ENCODE measurements around the gene CLIP1.

DNA sequence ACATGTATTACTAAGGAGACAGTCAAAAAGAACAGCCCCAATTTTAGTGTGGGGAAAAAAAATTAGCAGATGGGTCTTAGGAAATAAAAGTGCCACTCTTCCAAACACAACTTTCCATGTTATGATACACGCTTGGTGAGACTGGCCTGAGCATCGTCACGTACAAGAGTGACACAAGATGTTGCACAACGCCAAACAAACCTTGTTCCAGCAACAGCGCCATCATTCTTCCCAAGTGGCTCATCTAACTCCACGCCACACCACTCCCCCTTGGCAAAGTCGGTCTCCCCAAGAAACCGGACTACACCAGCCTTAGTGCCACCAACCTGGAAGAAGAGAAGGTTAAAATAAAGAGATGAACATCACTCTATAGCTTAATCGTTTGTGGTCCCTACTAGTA is 58.7 kb downstream of the CLIP1 start:
- TF ChIP-seq POLR2A (IDR thresholded peaks at IDR 0.05): no peak
- TF ChIP-seq, protein P1, sequence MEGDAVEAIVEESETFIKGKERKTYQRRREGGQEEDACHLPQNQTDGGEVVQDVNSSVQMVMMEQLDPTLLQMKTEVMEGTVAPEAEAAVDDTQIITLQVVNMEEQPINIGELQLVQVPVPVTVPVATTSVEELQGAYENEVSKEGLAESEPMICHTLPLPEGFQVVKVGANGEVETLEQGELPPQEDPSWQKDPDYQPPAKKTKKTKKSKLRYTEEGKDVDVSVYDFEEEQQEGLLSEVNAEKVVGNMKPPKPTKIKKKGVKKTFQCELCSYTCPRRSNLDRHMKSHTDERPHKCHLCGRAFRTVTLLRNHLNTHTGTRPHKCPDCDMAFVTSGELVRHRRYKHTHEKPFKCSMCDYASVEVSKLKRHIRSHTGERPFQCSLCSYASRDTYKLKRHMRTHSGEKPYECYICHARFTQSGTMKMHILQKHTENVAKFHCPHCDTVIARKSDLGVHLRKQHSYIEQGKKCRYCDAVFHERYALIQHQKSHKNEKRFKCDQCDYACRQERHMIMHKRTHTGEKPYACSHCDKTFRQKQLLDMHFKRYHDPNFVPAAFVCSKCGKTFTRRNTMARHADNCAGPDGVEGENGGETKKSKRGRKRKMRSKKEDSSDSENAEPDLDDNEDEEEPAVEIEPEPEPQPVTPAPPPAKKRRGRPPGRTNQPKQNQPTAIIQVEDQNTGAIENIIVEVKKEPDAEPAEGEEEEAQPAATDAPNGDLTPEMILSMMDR (IDR thresholded peaks at IDR 0.05): no peak

Data from vagina (tissue), 2 donors.